RWPE1 (cell line): ENCODE measurements around the gene NR2F1.

Source experiments
- CTCF ChIA-PET: fragments of 350-600 bp; sonication (Branson Sonifier 250); formaldehyde crosslinking; extraction: SDS; loops from one replicate; lab custom pipeline; 2021; lab: Yijun Ruan, JAX
- POLR2A ChIA-PET: fragments of 400-600 bp; formaldehyde crosslinking; extraction: SDS; loops from one replicate; lab custom pipeline; 2020; ENCODE audit warnings: antibody characterized with exemption; ENCODE audit not compliant: low non-redundant PET; lab: Yijun Ruan, JAX
- DNase-seq: peaks from one replicate; pipeline ENCODE4 v3.0.0; 2012; ENCODE audit warnings: low spot score
- H3K27ac ChIP-seq: fragments of 450-650 bp; 2 replicates; pipeline ENCODE4 v1.5.1; 2017
- TF ChIP-seq, protein P1 (sequence below): fragments of 450-650 bp; conservative IDR thresholded peaks from 2 replicates; pipeline ENCODE4 v1.5.1; 2017; ENCODE audit warnings: low read depth, mild to moderate bottlenecking

NR2F1 gene

GRCh38 chr5:93599399-93600120 lies 16.5 kb downstream of the NR2F1 start:
- H3K27ac ChIP-seq, result no peak overlapping the region
- TF ChIP-seq, protein P1, sequence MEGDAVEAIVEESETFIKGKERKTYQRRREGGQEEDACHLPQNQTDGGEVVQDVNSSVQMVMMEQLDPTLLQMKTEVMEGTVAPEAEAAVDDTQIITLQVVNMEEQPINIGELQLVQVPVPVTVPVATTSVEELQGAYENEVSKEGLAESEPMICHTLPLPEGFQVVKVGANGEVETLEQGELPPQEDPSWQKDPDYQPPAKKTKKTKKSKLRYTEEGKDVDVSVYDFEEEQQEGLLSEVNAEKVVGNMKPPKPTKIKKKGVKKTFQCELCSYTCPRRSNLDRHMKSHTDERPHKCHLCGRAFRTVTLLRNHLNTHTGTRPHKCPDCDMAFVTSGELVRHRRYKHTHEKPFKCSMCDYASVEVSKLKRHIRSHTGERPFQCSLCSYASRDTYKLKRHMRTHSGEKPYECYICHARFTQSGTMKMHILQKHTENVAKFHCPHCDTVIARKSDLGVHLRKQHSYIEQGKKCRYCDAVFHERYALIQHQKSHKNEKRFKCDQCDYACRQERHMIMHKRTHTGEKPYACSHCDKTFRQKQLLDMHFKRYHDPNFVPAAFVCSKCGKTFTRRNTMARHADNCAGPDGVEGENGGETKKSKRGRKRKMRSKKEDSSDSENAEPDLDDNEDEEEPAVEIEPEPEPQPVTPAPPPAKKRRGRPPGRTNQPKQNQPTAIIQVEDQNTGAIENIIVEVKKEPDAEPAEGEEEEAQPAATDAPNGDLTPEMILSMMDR, result no peak
- CTCF ChIA-PET, result interaction anchor here (0.7 to 0.9 kb wide), 2 partner anchors 8 to 310 kb away, joined by 3 to 4 read pairs; no protein-coding TSS in a partner anchor
- POLR2A ChIA-PET, result no interaction called here
- DNase-seq, result no peak

GRCh38 chr5:93600409-93601070 lies 17.5 kb downstream of the NR2F1 start:
- ChIA-PET POLR2A (no interaction called here), CTCF (interaction anchor here (0.6 to 1.2 kb wide), 3 partner anchors 7 to 300 kb away, joined by 4 read pairs; no protein-coding TSS in a partner anchor)
- TF ChIP-seq, protein P1, result no peak
- DNase-seq, result no peak
- no peak overlapping the region for H3K27ac ChIP-seq

DNA sequence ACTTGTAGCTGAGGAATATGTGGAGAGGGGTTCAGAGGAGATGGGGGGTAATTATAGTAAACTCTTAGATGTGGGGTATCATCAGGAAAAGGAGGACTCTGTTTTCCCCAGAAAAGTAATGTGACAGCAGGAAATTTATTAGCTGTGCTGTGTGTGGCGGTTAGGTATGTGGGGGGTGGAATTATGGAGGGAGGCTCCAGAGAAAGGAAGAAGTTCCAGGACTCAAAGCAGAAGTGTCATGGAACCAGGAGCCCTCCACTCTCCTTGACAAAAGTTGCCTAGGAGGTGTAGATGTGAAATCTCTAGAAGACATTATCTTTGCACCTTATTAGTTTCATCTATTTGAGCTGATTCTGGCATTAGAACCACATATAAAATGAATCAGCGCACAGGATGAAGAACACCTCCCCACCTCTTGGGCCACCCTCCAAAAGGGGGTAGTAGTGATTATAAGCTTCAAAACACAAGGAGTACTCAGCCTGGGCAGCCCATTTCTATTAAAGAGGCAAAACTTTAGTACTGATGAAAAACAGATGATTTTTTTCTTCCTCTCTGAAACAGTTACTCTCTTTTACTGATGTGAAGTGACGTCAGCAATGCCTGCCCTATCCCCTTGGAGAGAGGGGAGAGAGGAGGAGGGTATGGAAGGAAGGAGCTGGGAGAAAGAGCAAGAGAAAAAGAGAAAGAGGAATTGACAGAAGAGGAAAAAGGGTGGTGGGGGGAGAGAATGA lies 18.2 kb downstream of the NR2F1 start:
- ChIA-PET CTCF (interaction anchor here (1.2 kb wide), 1 partner anchor 11 kb away, joined by 4 read pairs; no protein-coding TSS in a partner anchor), POLR2A (no interaction called here)
- DNase-seq, result no peak
- no peak overlapping the region for H3K27ac ChIP-seq
- TF ChIP-seq, protein P1, result no peak

DNA sequence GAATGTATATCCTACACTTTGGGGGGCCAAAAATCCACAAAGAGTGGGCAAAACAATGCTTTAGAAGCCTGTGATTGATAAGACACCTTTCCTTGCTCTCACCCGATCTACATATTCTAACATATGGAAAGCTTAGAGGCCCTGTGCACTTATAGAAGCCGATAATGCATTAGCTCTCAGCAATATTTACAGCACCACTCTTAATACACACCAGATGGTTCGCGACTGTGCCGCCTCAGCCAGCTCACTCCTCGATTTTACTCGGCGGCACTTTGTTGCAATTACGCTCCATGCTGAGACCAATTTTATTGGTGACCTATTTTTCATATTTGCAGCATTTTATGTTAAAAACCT lies 18.8 kb downstream of the NR2F1 start:
- TF ChIP-seq, protein P1, result no peak
- CTCF ChIA-PET, result interaction anchor here (1.2 kb wide), 1 partner anchor 10 kb away, joined by 4 read pairs; no protein-coding TSS in a partner anchor
- POLR2A ChIA-PET, result no interaction called here
- no peak overlapping the region for H3K27ac ChIP-seq
- DNase-seq, result no peak

DNA sequence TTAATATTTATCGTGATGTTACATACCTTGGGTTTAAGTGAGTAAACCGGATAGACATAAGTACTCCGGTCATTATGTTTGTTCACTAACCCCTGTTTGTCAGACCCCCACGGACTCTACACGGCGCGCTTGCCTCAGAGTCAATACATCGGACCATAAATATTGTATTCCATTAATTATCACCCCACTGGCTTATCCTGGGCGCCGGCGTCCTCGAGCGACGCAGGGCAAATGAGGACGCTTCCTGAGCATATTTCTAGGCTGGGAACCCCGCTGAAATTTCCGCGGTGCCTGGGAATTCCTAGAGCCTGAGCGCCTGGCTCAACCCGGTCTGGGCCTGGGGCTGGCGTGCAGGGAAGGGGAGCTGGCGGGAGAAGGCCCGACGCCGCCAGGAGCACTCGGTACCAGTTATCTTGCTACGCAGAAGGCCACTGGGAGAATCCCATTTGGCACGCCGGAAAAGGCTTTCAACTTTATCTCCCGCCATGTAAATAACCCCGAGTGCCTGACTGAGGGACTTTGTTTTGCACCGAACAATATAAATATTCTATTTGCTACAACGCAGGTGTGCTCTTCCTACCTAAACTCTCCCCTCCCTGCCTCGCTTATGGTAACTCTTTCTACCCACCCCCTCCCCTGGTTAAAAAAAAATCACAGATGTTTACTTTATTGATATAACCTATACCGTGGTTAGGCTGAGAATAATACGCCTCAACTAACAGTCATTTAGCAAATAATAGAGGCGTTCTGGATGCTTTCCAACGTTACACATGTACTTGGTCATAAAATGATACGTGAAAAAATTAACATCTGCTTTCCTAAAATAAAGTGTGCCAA lies 19.4 kb downstream of the NR2F1 start:
- POLR2A ChIA-PET, result no interaction called here
- TF ChIP-seq, protein P1, result no peak
- DNase-seq, result no peak
- CTCF ChIA-PET, result interaction anchor here (0.6 to 0.7 kb wide), 2 partner anchors 216 to 485 kb away, joined by 3 to 5 read pairs; no protein-coding TSS in a partner anchor
- no peak overlapping the region for H3K27ac ChIP-seq
